Measurements from ENCODE around the gene LRP2.

LRP2 gene

DNA sequence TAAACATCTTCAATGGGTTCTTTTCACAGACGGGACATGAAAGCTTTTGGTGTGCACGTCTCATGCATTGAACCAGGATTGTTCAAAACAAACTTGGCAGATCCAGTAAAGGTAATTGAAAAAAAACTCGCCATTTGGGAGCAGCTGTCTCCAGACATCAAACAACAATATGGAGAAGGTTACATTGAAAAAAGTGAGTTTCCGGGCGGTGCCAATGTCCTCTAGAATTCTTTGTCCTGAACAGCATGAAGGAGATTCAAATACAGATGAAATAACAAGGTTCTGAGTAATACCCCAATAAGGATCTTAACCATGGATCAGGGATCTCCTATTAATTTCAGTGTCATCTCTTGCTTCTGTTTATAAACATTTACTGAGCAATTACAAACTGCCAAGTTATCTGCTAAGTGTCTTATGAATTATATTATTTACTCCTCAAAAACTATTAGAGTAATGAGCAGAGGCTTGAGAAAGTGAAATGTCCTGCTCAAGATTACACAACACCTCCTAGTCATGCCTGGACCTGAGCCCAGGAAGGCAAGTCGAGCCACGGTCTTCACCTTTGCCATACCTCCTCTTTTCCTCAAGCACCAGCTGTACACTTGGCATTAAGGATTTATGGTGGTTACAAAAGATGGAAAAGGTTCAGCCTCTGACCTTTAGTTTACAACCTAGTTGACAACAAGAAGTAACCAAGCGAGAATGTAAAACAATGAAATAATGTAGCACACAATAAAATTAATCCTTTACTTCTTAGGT lies 270.4 kb downstream of the LRP2 start:
- Histone ChIP-seq H3K4ac (ENCODE audit: low read depth in 1 of 2, low read length in 2 of 2) (no peak overlapping the region), H3K36me3 (ENCODE audit: control insufficient read depth in 1 of 2, insufficient read depth in 2 of 2, low read depth in 1 of 2, low read length in 2 of 2) (no peaks in the 10 kb centered on the region), H2AK5ac (ENCODE audit: low read length, severe bottlenecking) (no peak overlapping the region), H3K4me3 (ENCODE audit: insufficient read depth in 1 of 2, low read depth in 1 of 2, low read length in 2 of 2) (no peak overlapping the region), H2BK15ac (ENCODE audit: low read depth, poor library complexity, severe bottlenecking) (no peak overlapping the region), H2BK12ac (ENCODE audit: low read length in 2 of 2) (no peak overlapping the region), H3K23ac (ENCODE audit: low read length in 2 of 2) (no peak overlapping the region), H2AFZ (ENCODE audit: low read depth, low read length) (no peak overlapping the region), H3K9ac (ENCODE audit: low read length) (no peak overlapping the region), H3K9me3 (ENCODE audit: control insufficient read depth, low read length) (no peaks in the 10 kb centered on the region), H3K4me2 (ENCODE audit: low read length, poor library complexity, severe bottlenecking) (no peak overlapping the region), H3K18ac (ENCODE audit: low read depth in 1 of 2, low read length in 2 of 2) (no peak overlapping the region), H2BK120ac (ENCODE audit: low read depth, low read length) (no peak overlapping the region), H2BK5ac (ENCODE audit: low read depth, low read length, poor library complexity, severe bottlenecking) (no peak overlapping the region), H3K27me3 (ENCODE audit: control insufficient read depth in 1 of 2, insufficient read depth in 1 of 2, low read length in 2 of 2) (peaks cover 11 to 21% of the 10 kb centered on the region in 2 experiments), H3K27ac (ENCODE audit: low read length, poor library complexity, severe bottlenecking) (no peak overlapping the region), H3K79me1 (replicated peaks; ENCODE audit: low read length, poor library complexity, severe bottlenecking) (no peaks in the 10 kb centered on the region), H3K14ac (ENCODE audit: low read length in 2 of 2) (no peak overlapping the region), H4K91ac (ENCODE audit: low read length) (no peak overlapping the region), H4K8ac (ENCODE audit: low read length) (no peak overlapping the region), H3K4me1 (ENCODE audit: control insufficient read depth, insufficient read depth, low read depth, low read length) (peaks cover 1% of the 10 kb centered on the region)
- DNase-seq = peak; percentile 28
- 79% methylated on average over 5 of the region's 8 CpGs for WGBS

DNA sequence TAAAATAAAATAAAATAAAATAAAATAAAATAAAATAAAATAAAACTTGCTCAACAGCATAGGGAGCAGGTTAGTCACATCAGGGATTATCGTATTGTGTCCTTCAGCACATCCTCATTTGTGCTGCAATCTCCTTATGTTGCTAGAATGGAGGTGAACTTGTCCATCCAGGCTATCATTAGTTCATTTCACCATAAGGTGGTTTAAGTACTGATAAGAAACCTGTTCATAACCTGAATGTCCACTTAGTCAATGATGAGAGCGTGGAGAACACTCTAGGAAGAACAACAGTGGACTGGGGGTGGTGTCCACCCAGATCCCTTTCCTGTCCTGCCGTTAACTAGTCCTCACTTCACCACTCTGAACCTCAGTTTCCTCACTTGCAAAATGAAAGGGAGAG lies 271.1 kb downstream of the LRP2 start:
- peaks cover 8 to 21% of the 10 kb centered on the region in 2 experiments for H3K27me3 ChIP-seq (ENCODE audit: control insufficient read depth in 1 of 2, insufficient read depth in 1 of 2, low read length in 2 of 2)

DNA sequence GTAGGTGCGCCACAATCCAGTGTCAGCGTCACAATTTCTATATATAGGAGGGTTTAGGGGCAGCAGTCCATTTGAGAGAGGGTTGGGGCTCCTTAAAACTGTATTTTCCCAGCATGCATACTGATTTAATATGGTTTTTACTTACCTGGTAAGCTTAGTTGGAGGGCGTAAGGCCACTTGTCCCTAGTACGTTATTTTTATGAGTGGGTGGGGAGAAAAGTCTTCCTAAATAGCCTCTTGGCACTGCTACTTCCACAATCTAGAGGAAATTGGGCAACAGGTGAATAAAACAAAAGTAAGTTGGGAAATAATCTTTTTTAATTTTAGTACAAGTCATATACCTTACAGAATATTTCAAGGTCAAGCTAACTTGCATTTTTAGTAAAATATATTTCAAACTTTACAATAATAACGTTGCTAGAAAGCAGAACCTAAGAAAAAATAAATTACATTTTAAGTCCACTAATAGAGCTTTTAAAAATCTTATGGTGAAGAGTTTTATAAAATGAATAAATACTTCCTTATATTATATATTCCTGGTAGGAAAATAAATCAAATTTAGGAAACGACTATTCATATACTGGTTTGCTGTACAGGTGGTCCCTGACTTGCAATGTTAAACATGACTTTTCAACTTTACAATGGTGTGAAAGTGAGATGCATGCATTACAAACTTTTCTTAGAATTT lies 272.1 kb downstream of the LRP2 start:
- no peak overlapping the region for H4K8ac ChIP-seq (ENCODE audit: low read length)
- no peak overlapping the region for H2BK12ac ChIP-seq (ENCODE audit: low read length in 2 of 2)
- no peak overlapping the region for H2BK120ac ChIP-seq (ENCODE audit: low read depth, low read length)
- H3K27me3 ChIP-seq (ENCODE audit: control insufficient read depth in 1 of 2, insufficient read depth in 1 of 2, low read length in 2 of 2) = peaks cover 8 to 21% of the 10 kb centered on the region in 2 experiments
- H3K14ac ChIP-seq (ENCODE audit: low read length in 2 of 2) = no peak overlapping the region
- no peak overlapping the region for H4K91ac ChIP-seq (ENCODE audit: low read length)
- no peaks in the 10 kb centered on the region for H3K36me3 ChIP-seq (ENCODE audit: control insufficient read depth in 1 of 2, insufficient read depth in 2 of 2, low read depth in 1 of 2, low read length in 2 of 2)
- no peak overlapping the region for H3K18ac ChIP-seq (ENCODE audit: low read depth in 1 of 2, low read length in 2 of 2)
- no peaks in the 10 kb centered on the region for H3K9me3 ChIP-seq (ENCODE audit: control insufficient read depth, low read length)
- no peak for DNase-seq
- H2BK5ac ChIP-seq (ENCODE audit: low read depth, low read length, poor library complexity, severe bottlenecking) = no peak overlapping the region
- H3K4ac ChIP-seq (ENCODE audit: low read depth in 1 of 2, low read length in 2 of 2) = no peak overlapping the region
- H3K79me1 ChIP-seq (replicated peaks; ENCODE audit: low read length, poor library complexity, severe bottlenecking) = no peaks in the 10 kb centered on the region
- no peak overlapping the region for H2AFZ ChIP-seq (ENCODE audit: low read depth, low read length)
- H2AK5ac ChIP-seq (ENCODE audit: low read length, severe bottlenecking) = no peak overlapping the region
- peaks cover 1% of the 10 kb centered on the region for H3K4me1 ChIP-seq (ENCODE audit: control insufficient read depth, insufficient read depth, low read depth, low read length)
- whole genome bisulfite sequencing = 92% methylated on average over 3 of the region's 6 CpGs
- no peak overlapping the region for H3K23ac ChIP-seq (ENCODE audit: low read length in 2 of 2)
- no peak overlapping the region for H3K4me3 ChIP-seq (ENCODE audit: insufficient read depth in 1 of 2, low read depth in 1 of 2, low read length in 2 of 2)
- H3K27ac ChIP-seq (ENCODE audit: low read length, poor library complexity, severe bottlenecking) = no peak overlapping the region
- no peak overlapping the region for H3K9ac ChIP-seq (ENCODE audit: low read length)
- H3K4me2 ChIP-seq (ENCODE audit: low read length, poor library complexity, severe bottlenecking) = no peak overlapping the region
- H2BK15ac ChIP-seq (ENCODE audit: low read depth, poor library complexity, severe bottlenecking) = no peak overlapping the region

More for the DNA sequence above, 271.1 kb downstream of the LRP2 start:
- Histone ChIP-seq H3K36me3 (ENCODE audit: control insufficient read depth in 1 of 2, insufficient read depth in 2 of 2, low read depth in 1 of 2, low read length in 2 of 2) (no peaks in the 10 kb centered on the region), H2BK12ac (ENCODE audit: low read length in 2 of 2) (no peak overlapping the region), H2BK15ac (ENCODE audit: low read depth, poor library complexity, severe bottlenecking) (no peak overlapping the region), H3K23ac (ENCODE audit: low read length in 2 of 2) (no peak overlapping the region), H2BK120ac (ENCODE audit: low read depth, low read length) (no peak overlapping the region), H3K4ac (ENCODE audit: low read depth in 1 of 2, low read length in 2 of 2) (no peak overlapping the region), H3K18ac (ENCODE audit: low read depth in 1 of 2, low read length in 2 of 2) (no peak overlapping the region), H4K8ac (ENCODE audit: low read length) (no peak overlapping the region), H2AK5ac (ENCODE audit: low read length, severe bottlenecking) (no peak overlapping the region), H3K27ac (ENCODE audit: low read length, poor library complexity, severe bottlenecking) (no peak overlapping the region), H2AFZ (ENCODE audit: low read depth, low read length) (no peak overlapping the region), H3K4me2 (ENCODE audit: low read length, poor library complexity, severe bottlenecking) (no peak overlapping the region), H2BK5ac (ENCODE audit: low read depth, low read length, poor library complexity, severe bottlenecking) (no peak overlapping the region), H3K14ac (ENCODE audit: low read length in 2 of 2) (no peak overlapping the region), H3K79me1 (replicated peaks; ENCODE audit: low read length, poor library complexity, severe bottlenecking) (no peaks in the 10 kb centered on the region), H3K9ac (ENCODE audit: low read length) (no peak overlapping the region), H4K91ac (ENCODE audit: low read length) (no peak overlapping the region), H3K9me3 (ENCODE audit: control insufficient read depth, low read length) (no peaks in the 10 kb centered on the region), H3K4me1 (ENCODE audit: control insufficient read depth, insufficient read depth, low read depth, low read length) (peaks cover 1% of the 10 kb centered on the region), H3K4me3 (ENCODE audit: insufficient read depth in 1 of 2, low read depth in 1 of 2, low read length in 2 of 2) (no peak overlapping the region)
- WGBS = 89% methylated on average over 1 of the region's 3 CpGs
- no peak for DNase-seq

DNA sequence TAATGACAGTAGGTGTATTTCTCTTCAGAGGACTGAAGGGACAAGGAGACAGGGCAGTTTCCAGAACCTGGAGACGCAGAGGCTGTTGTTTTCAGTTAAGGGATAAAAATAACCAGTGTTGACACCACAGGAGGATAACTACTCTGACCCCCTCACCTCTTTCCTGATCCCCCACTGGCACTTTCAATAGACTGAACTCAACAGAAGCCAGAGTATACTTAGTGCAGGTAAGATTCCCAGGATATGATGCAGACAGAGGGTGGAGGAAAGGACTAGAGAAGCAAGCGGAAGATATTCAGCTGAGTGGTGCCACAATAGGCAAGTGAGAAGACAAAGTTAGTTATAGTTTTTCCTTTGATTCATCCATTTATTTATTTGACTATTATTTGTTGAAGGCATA lies 273.2 kb downstream of the LRP2 start:
- Histone ChIP-seq H3K4me2 (ENCODE audit: low read length, poor library complexity, severe bottlenecking) (no peak overlapping the region), H3K4me1 (ENCODE audit: control insufficient read depth, insufficient read depth, low read depth, low read length) (peaks cover 1% of the 10 kb centered on the region), H3K27me3 (ENCODE audit: control insufficient read depth in 1 of 2, insufficient read depth in 1 of 2, low read length in 2 of 2) (peaks cover 8 to 21% of the 10 kb centered on the region in 2 experiments), H3K9ac (ENCODE audit: low read length) (no peak overlapping the region), H2BK15ac (ENCODE audit: low read depth, poor library complexity, severe bottlenecking) (no peak overlapping the region), H2BK12ac (ENCODE audit: low read length in 2 of 2) (no peak overlapping the region), H3K4ac (ENCODE audit: low read depth in 1 of 2, low read length in 2 of 2) (no peak overlapping the region), H4K91ac (ENCODE audit: low read length) (no peak overlapping the region), H3K18ac (ENCODE audit: low read depth in 1 of 2, low read length in 2 of 2) (no peak overlapping the region), H2AFZ (ENCODE audit: low read depth, low read length) (no peak overlapping the region), H3K14ac (ENCODE audit: low read length in 2 of 2) (no peak overlapping the region), H3K23ac (ENCODE audit: low read length in 2 of 2) (no peak overlapping the region), H3K4me3 (ENCODE audit: insufficient read depth in 1 of 2, low read depth in 1 of 2, low read length in 2 of 2) (no peak overlapping the region), H2AK5ac (ENCODE audit: low read length, severe bottlenecking) (no peak overlapping the region), H2BK120ac (ENCODE audit: low read depth, low read length) (no peak overlapping the region), H3K9me3 (ENCODE audit: control insufficient read depth, low read length) (no peaks in the 10 kb centered on the region), H3K27ac (ENCODE audit: low read length, poor library complexity, severe bottlenecking) (no peak overlapping the region), H4K8ac (ENCODE audit: low read length) (no peak overlapping the region), H2BK5ac (ENCODE audit: low read depth, low read length, poor library complexity, severe bottlenecking) (no peak overlapping the region), H3K79me1 (replicated peaks; ENCODE audit: low read length, poor library complexity, severe bottlenecking) (no peaks in the 10 kb centered on the region), H3K36me3 (ENCODE audit: control insufficient read depth in 1 of 2, insufficient read depth in 2 of 2, low read depth in 1 of 2, low read length in 2 of 2) (no peaks in the 10 kb centered on the region)
- WGBS = 87% methylated on average over 2 of the region's 2 CpGs
- DNase-seq = no peak
